ENCODE data around the gene PSMA8. TPM values are rescaled to one million over a fixed set of nuclear protein-coding genes. Genes with fewer than 3 reads are reported as not detected.

PSMA8 gene
- total RNA-seq, 1 experiment from 2014 or later, result not detected

DNA sequence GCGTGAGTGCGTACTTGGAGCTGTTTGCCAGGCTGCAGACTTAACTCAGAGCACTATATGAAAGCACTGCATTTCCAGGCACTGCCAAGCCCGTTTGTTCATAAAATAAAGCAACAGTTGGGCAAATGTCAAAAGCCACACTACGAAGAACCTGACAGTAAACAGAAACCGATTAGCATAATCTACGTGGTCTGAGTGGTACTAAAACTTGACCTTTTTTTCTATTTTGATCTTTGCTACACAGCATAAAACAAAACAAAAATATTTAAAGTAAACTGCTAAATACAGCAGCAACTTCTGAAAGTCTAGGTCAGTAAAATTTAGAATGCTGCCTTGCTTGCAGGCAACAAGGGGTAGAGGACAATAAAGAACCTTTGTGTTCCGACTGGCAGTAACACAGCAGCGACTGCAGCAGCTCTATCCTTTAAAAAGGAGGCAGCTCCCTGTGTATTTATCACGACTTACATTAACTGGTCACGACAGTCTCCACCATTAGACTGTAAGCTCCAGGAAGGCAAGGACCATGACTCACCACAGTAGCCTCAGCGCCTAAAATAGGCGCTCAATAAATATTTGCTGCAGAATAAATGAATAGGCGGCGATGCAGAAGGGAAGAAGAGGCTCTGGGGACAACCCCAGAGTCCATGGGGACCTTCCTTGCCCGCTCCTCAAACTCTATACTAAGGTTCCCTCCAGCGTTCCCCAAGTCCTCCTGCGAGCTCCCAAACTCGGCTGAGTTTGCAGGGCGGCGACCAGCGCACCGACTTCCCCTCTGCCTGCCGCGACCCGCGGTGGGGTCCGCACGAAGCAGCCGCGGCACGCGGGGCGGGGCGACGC lies 44.2 kb upstream of the PSMA8 start:
- Histone ChIP-seq H3K23ac (ENCODE audit: insufficient read length, low read depth, low read length) (no peak overlapping the region), H3K4me1 (ENCODE audit: insufficient read depth, low read length) (no peaks in the 10 kb centered on the region; the same call in 1 of the 2 replicates), H3K56ac (ENCODE audit: insufficient read length, low read depth, low read length) (no peak overlapping the region), H3K18ac (ENCODE audit: insufficient read length, low read depth, low read length) (no peak overlapping the region), H3K27me3 (ENCODE audit: insufficient read depth, low read length) (no peaks in the 10 kb centered on the region), H2AFZ (ENCODE audit: low read length) (no peak overlapping the region), H3K14ac (ENCODE audit: insufficient read depth, low read length) (0 out of 2 replicates have a peak overlapping the region, but pooled peaks have one; percentile 94), H2AK5ac (ENCODE audit: insufficient read length, low read length) (no peak overlapping the region), H4K20me1 (ENCODE audit: control insufficient read depth, insufficient read depth, insufficient read length) (no peaks in the 10 kb centered on the region), H2BK5ac (ENCODE audit: insufficient read length, low read length) (no peak overlapping the region), H2BK120ac (ENCODE audit: low read depth, low read length, poor library complexity, severe bottlenecking) (no peak overlapping the region), H2BK20ac (ENCODE audit: low read depth, low read length, poor library complexity, severe bottlenecking) (no peak overlapping the region), H4K5ac (ENCODE audit: insufficient read length, low read depth, low read length) (no peak overlapping the region), H2BK15ac (ENCODE audit: low read depth, low read length) (no peak overlapping the region), H3K9ac (ENCODE audit: extremely low read depth, insufficient read length, low read length) (peak overlapping the region; percentile 88), H3K79me2 (ENCODE audit: insufficient read depth, low read length) (peaks cover 10% of the 10 kb centered on the region; the same call in 1 of the 2 replicates), H3K79me1 (ENCODE audit: insufficient read depth, low read depth, low read length, poor library complexity, severe bottlenecking) (no peaks in the 10 kb centered on the region), H4K8ac (replicated peaks; ENCODE audit: insufficient read length, low read depth, low read length) (no peak overlapping the region), H3T11ph (ENCODE audit: low read length) (no peak overlapping the region), H2BK12ac (ENCODE audit: insufficient read length, low read depth, low read length) (no peak overlapping the region), H3K27ac (ENCODE audit: insufficient read length, low read depth, low read length) (no peak overlapping the region), H3K4me2 (ENCODE audit: insufficient read depth, insufficient read length, low read length) (peak overlapping the region; percentile 76), H3K23me2 (ENCODE audit: insufficient read length, low read depth, low read length, poor library complexity, severe bottlenecking) (peaks cover 9% of the 10 kb centered on the region), H3K9me3 (ENCODE audit: control insufficient read depth, low read depth, low read length) (no peaks in the 10 kb centered on the region), H3K4ac (ENCODE audit: low read depth, low read length) (no peak overlapping the region), H4K91ac (ENCODE audit: insufficient read length, low read depth, low read length) (peak overlapping the region; percentile 48)
- Mint-ChIP-seq H3K36me3 (ENCODE audit: insufficient read depth in 1 of 3, low read depth in 3 of 3) (peaks cover 3 to 22% (median 21%) of the 10 kb centered on the region in 3 experiments; a peak in 5 of 7 replicates), H3K4me3 (peak overlapping the region; percentile 91 to 95), H3K27me3 (ENCODE audit: low read depth) (no peaks in the 10 kb centered on the region), H3K4me1 (peaks cover 18 to 23% of the 10 kb centered on the region in 2 experiments), H3K9me3 (no peaks in the 10 kb centered on the region), H3K27ac (peak overlapping the region in 2 of 3 experiments; percentile 68 to 69; a peak in 2 of 7 replicates)
- peak; percentile 46 for DNase-seq
- no CpG with 5 or more reads among the region's 35 CpGs for WGBS (ENCODE audit: extremely low coverage, insufficient read length, low lambda C conversion rate)
- TF ChIP-seq, protein P1, sequence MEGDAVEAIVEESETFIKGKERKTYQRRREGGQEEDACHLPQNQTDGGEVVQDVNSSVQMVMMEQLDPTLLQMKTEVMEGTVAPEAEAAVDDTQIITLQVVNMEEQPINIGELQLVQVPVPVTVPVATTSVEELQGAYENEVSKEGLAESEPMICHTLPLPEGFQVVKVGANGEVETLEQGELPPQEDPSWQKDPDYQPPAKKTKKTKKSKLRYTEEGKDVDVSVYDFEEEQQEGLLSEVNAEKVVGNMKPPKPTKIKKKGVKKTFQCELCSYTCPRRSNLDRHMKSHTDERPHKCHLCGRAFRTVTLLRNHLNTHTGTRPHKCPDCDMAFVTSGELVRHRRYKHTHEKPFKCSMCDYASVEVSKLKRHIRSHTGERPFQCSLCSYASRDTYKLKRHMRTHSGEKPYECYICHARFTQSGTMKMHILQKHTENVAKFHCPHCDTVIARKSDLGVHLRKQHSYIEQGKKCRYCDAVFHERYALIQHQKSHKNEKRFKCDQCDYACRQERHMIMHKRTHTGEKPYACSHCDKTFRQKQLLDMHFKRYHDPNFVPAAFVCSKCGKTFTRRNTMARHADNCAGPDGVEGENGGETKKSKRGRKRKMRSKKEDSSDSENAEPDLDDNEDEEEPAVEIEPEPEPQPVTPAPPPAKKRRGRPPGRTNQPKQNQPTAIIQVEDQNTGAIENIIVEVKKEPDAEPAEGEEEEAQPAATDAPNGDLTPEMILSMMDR (conservative IDR thresholded peaks at IDR 0.05), result no peak

Measured in H9 (cell line).